HFFc6 (cell line): ENCODE results near the gene SPRN. TPM values are rescaled to one million over a fixed set of nuclear protein-coding genes. Genes with fewer than 3 reads are reported as not detected.

Experiments used
- DNase-seq: peaks from one replicate; pipeline ENCODE4 v3.0.0-alpha.2; 2018
- H3K27ac Mint-ChIP-seq: 2 replicates; pipeline ENCODE4 v1.8.0; 2020; ENCODE audit warnings: mild to moderate bottlenecking, mixed read lengths
- H3K27me3 Mint-ChIP-seq: 2 replicates; pipeline ENCODE4 v1.8.0; 2021; ENCODE audit warnings: mild to moderate bottlenecking, moderate library complexity, mixed read lengths; ENCODE audit not compliant: insufficient read depth
- H3K36me3 Mint-ChIP-seq: 2 replicates; pipeline ENCODE4 v1.8.0; 2021; ENCODE audit warnings: low read depth, mixed read lengths
- H3K4me1 Mint-ChIP-seq: 2 replicates; pipeline ENCODE4 v1.8.0; 2020; ENCODE audit warnings: low read depth, mixed read lengths
- H3K4me3 Mint-ChIP-seq: 2 replicates; pipeline ENCODE4 v1.8.0; 2020; ENCODE audit warnings: mild to moderate bottlenecking, moderate library complexity, mixed read lengths
- H3K9me3 Mint-ChIP-seq: 2 replicates; pipeline ENCODE4 v1.8.0; 2020; ENCODE audit warnings: mild to moderate bottlenecking, mixed read lengths
- total RNA-seq, 6 experiments: library from RNA; stranded (reverse); fragmentation: NEBNext Ultra II Directional; extraction: Animal tissue kit (Norgen Biotek cat#: 25700); gene quantifications; 2 replicates in 1 of 6; 3 replicates in 5 of 6; pipeline ENCODE4 v1.2.3, GENCODE V29; 2021
- TF ChIP-seq, protein P1 (sequence below): fragments of 200-600 bp; sonication (generic); IDR thresholded peaks from 2 replicates; pipeline ENCODE4 v1.5.0; 2021; ENCODE audit warnings: antibody characterized with exemption, mild to moderate bottlenecking

SPRN gene
- total RNA-seq, 6 experiments from 2014 or later: 0.31 to 2.9 (median 0.40) TPM

DNA sequence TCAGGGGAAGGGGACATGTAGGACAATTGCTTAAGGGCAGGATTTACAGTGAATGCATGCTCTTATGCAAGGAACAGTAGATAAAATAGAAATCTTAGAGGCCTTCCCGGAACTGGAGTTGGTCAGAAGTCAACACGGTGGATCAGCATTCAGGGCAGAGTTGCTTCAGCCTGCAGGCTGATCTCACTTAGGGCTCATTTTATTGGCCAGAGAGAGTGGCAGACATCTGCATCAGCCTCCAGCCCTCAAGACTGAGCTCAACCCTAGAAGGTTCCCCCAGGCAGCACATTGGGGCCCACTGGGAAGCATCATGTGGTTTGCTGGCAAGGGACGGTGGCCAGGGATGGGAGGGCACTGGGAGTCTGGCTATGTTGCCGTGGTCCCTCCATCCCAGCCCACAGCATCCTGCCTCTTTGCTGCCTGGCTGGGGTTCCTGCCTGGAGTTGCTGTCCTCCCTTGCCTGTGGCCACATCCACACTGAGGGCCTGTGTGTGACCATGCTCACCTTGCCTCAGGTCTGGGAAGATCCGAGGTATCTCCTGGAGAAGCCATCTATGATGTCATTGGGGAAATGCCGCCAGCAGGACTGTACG lies 42.4 kb upstream of the SPRN start:
- DNase-seq: no peak
- H3K9me3 Mint-ChIP-seq: 0 out of 2 replicates have a peak, but pooled peaks cover 4% of the 10 kb centered on the region
- no peaks in the 10 kb centered on the region; the same call in 1 of the 2 replicates for H3K27me3 Mint-ChIP-seq
- TF ChIP-seq, protein P1, sequence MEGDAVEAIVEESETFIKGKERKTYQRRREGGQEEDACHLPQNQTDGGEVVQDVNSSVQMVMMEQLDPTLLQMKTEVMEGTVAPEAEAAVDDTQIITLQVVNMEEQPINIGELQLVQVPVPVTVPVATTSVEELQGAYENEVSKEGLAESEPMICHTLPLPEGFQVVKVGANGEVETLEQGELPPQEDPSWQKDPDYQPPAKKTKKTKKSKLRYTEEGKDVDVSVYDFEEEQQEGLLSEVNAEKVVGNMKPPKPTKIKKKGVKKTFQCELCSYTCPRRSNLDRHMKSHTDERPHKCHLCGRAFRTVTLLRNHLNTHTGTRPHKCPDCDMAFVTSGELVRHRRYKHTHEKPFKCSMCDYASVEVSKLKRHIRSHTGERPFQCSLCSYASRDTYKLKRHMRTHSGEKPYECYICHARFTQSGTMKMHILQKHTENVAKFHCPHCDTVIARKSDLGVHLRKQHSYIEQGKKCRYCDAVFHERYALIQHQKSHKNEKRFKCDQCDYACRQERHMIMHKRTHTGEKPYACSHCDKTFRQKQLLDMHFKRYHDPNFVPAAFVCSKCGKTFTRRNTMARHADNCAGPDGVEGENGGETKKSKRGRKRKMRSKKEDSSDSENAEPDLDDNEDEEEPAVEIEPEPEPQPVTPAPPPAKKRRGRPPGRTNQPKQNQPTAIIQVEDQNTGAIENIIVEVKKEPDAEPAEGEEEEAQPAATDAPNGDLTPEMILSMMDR: no peak
- peaks cover 20% of the 10 kb centered on the region for H3K36me3 Mint-ChIP-seq
- no peaks in the 10 kb centered on the region for H3K4me1 Mint-ChIP-seq
- no peak overlapping the region for H3K27ac Mint-ChIP-seq
- H3K4me3 Mint-ChIP-seq: no peak overlapping the region

DNA sequence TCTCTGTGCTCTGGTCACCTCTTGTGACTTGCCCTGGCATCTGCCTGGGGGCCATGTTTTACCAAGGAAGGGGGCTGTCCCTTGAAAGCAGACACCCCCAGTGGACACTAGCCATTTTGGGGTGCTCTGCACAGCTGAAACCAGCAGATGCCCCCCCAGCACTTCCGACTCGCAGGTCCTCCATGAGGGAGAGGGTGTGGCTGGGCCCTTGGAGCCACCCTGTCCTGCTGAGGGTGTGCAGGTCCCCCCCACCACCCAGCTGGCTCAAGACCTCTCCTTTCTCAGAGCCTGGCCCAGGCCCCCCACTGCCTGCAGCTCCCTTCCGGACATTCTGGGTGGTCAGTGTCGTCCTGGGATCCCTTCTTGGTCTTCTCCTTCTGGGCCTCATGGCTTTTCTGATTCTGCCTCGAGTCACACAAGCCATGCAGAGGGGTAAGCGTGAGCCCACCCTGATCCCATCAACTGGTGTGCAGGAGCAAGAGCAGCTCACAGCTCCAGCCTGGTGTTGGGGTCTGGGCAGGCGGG lies 41.6 kb upstream of the SPRN start:
- Mint-ChIP-seq H3K4me3 (no peak overlapping the region), H3K4me1 (no peaks in the 10 kb centered on the region), H3K9me3 (0 out of 2 replicates have a peak, but pooled peaks cover 4% of the 10 kb centered on the region), H3K36me3 (peaks cover 26% of the 10 kb centered on the region), H3K27me3 (no peaks in the 10 kb centered on the region; the same call in 1 of the 2 replicates), H3K27ac (no peak overlapping the region)
- DNase-seq: no peak
- TF ChIP-seq, protein P1: no peak

DNA sequence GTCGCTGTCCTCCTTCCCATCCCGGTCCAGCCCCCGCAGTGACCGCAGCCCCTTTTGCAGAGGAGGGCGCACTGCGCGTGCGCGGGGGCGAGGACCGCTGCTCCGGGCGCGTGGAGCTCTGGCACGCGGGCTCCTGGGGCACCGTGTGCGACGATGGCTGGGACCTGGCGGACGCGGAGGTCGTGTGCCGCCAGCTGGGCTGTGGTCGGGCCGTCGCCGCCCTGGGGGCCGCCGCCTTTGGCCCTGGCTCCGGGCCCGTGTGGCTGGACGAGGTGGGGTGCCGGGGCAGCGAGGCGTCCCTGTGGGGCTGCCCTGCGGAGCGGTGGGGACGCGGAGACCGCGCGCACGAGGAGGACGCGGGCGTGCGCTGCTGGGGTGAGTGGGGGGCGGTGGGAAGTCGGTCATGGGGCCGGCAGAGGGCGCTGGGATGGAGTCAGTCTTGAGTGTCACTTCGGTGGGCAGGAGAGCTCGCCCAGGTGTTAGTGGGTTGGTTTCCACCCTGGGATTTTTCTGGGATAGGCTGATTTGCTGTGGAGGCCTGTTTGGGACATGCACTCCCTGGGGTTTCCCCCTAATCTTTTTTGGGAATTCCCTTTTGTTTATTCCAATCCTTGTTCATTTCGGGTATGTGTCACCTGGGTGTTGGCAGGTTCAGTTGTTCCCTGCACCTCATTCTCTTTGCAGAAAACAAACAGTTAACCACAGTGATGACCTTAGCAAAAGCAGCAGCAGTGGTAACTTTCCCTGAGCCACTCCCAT lies 40.9 kb upstream of the SPRN start:
- no peaks in the 10 kb centered on the region for H3K4me1 Mint-ChIP-seq
- TF ChIP-seq, protein P1: no peak

DNA sequence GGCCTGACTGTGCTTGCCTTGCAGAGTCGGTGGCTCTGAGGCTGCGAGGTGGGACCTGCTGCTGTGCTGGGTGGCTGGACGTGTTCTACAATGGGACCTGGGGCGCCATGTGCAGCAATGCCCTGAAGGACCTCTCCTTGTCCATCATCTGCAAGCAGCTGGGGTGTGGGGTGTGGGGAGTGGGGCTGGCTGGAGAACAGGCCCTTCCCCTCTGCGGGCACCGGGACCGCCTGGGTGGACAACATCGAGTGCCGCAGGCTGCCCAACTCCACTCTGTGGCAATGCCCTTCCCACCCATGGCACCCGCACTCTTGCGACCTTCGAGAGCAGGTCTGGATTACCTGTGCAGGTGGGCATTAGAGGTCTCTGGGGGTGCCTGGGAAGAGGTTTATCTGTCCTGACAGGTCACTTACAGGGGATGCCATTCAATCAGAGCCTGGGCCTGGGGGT lies 40.2 kb upstream of the SPRN start:
- Mint-ChIP-seq H3K9me3 (no peaks in the 10 kb centered on the region), H3K4me1 (no peaks in the 10 kb centered on the region), H3K4me3 (no peak overlapping the region), H3K36me3 (peaks cover 26% of the 10 kb centered on the region), H3K27ac (no peak overlapping the region), H3K27me3 (no peaks in the 10 kb centered on the region; the same call in 1 of the 2 replicates)
- TF ChIP-seq, protein P1: no peak
- no peak for DNase-seq

More for the DNA sequence above, 40.9 kb upstream of the SPRN start:
- Mint-ChIP-seq H3K9me3 (0 out of 2 replicates have a peak, but pooled peaks cover 4% of the 10 kb centered on the region), H3K4me3 (no peak overlapping the region), H3K27ac (no peak overlapping the region), H3K27me3 (no peaks in the 10 kb centered on the region; the same call in 1 of the 2 replicates), H3K36me3 (peaks cover 26% of the 10 kb centered on the region)
- no peak for DNase-seq

DNA sequence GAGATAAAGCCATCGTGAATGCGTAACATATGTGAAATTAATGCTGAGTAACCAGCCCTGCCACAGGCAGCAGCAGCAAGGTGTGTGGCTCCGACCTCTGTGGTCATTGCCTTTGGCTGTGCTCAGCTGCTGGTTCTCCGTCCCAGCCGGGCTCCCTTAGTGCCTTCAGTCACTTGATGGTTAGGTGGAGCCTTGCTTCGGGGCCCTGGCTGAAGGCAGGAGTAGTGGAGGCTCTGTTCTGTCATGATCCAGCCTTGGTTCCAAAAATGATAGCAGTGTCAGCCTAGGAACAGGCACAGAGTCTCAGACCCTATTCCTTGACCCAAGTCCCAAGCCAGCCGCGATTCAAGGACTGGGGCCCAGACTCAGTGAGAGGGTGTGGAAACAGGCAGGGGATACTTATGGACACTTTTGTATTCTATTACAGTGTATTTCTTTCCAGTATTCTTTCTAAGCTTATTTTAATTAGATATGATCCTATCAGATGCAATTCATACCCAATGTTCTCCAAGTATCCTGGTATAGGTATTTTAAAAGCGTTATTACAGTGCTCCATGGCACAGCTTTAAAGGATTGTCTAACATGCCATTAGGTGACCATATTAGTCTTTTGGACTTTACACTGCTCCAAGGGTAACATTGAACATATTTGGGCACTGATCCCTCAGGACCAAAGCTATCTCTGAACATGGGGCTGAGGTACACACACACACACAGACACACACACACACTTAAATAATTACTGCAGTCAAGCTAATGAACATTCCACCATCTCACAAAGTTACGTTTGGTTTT lies 38.3 kb upstream of the SPRN start:
- H3K27ac Mint-ChIP-seq: no peak overlapping the region
- no peaks in the 10 kb centered on the region for H3K9me3 Mint-ChIP-seq
- H3K36me3 Mint-ChIP-seq: peaks cover 19% of the 10 kb centered on the region
- no peak overlapping the region for H3K4me3 Mint-ChIP-seq
- H3K27me3 Mint-ChIP-seq: no peaks in the 10 kb centered on the region; the same call in 1 of the 2 replicates
- no peak for DNase-seq
- TF ChIP-seq, protein P1: no peak
- no peaks in the 10 kb centered on the region for H3K4me1 Mint-ChIP-seq
